Epithelial cell of esophagus (primary cell): ENCODE results near the gene LRRC59.

ENCODE experiments used
- DNase-seq: peaks from one replicate; pipeline ENCODE4 v3.0.0; 2010; ENCODE audit warnings: low read depth
- H3K4me3 ChIP-seq: 2 replicates; pipeline ENCODE4 v1.5.1; 2011; ENCODE audit warnings: mild to moderate bottlenecking, low read length, control low read depth
- CTCF ChIP-seq: IDR thresholded peaks from 2 replicates; pipeline ENCODE4 v1.5.1; 2011; ENCODE audit warnings: low read depth, mild to moderate bottlenecking, low read length, control low read depth, inconsistent platforms; ENCODE audit not compliant: insufficient read depth; ENCODE audit errors: missing control alignments

LRRC59 gene

GRCh38 chr17:50364061-50364458 lies 33.3 kb downstream of the LRRC59 start:
- TF ChIP-seq CTCF: no peak
- no peak for DNase-seq
- no peak overlapping the region for H3K4me3 ChIP-seq

- no peak for TF ChIP-seq CTCF
- H3K4me3 ChIP-seq: no peak overlapping the region
- no peak for DNase-seq
Measured at GRCh38 chr17:50363217-50364060, 33.9 kb downstream of the LRRC59 start.

GRCh38 chr17:50362661-50363060 lies 34.7 kb downstream of the LRRC59 start:
- H3K4me3 ChIP-seq: no peak overlapping the region
- no peak for TF ChIP-seq CTCF
- DNase-seq: no peak

- TF ChIP-seq CTCF: peak; percentile 81
- peak; percentile 78 for DNase-seq
- no peak overlapping the region for H3K4me3 ChIP-seq
Measured at GRCh38 chr17:50361561-50362480, 35.5 kb downstream of the LRRC59 start.

GRCh38 chr17:50360486-50361115 lies 36.7 kb downstream of the LRRC59 start:
- no peak for DNase-seq
- no peak for TF ChIP-seq CTCF

GRCh38 chr17:50359998-50360461 lies 37.3 kb downstream of the LRRC59 start:
- TF ChIP-seq CTCF: no peak
- DNase-seq: no peak
- no peak overlapping the region for H3K4me3 ChIP-seq

More at GRCh38 chr17:50360486-50361115, 36.7 kb downstream of the LRRC59 start:
- H3K4me3 ChIP-seq: no peak overlapping the region
